ENCODE data around the gene HBA1.

HBA1 gene

DNA sequence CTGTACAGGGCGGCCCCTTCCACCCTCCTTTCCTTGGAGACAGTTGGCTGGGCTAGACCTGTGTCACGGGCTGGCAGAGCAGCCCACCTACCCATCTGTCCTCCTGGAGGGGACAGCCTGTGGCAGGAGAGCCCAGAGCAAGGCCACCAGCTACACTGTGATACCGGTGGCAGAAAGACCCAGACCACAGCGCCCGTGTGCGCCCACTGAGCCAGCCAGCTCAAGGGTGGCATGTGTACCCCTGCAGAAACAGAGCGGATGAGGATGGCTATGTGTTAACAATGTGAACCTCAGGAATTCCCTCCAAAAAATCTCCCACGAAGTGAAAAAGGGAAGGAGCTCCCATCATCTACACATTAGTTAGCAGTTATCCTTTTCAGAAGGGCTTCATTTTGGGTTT, 10.8 kb downstream of the HBA1 start:
- no peak overlapping the region for H3K4me3 ChIP-seq (ENCODE audit: low read depth, low read length)
- no peak for DNase-seq (ENCODE audit: low read depth)
- TF ChIP-seq CTCF (conservative IDR thresholded peaks at IDR 0.05; ENCODE audit: low read depth, low read length), result no peak

GRCh38 chr16:188674-189073, 12.2 kb downstream of the HBA1 start:
- H3K4me3 ChIP-seq (ENCODE audit: low read depth, low read length), result no peak overlapping the region
- DNase-seq (ENCODE audit: low read depth), result no peak
- TF ChIP-seq CTCF (conservative IDR thresholded peaks at IDR 0.05; ENCODE audit: low read depth, low read length), result peak; percentile 19

DNA sequence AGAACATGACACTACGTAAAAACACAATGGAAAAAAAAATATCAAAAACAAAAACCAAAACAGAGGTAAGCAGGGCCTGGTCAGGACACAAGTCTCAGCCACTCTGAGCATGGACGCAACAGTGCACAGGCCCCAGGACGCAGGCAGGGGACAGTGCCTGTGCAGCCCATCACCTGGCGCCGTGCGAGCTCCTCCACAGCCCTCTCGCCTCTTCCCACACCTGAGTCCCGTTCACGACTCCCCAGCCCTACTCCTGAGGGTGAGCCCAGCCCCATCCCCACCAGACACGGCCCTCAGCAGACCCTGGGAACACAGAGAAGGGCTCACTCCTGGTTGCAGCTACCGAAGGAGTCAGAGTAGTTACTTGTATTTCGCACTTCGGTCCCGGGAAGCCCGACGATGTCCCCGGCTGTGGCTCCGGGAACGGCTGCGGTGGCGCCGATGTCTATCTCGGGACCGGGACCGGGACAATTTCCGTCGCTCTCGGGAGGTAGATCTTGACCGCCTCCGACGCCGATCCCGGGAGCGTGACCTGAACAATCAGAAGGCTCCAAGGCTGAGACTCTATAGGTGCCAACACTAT, 13.2 kb downstream of the HBA1 start:
- no peak overlapping the region for H3K4me3 ChIP-seq (ENCODE audit: low read depth, low read length)

DNA sequence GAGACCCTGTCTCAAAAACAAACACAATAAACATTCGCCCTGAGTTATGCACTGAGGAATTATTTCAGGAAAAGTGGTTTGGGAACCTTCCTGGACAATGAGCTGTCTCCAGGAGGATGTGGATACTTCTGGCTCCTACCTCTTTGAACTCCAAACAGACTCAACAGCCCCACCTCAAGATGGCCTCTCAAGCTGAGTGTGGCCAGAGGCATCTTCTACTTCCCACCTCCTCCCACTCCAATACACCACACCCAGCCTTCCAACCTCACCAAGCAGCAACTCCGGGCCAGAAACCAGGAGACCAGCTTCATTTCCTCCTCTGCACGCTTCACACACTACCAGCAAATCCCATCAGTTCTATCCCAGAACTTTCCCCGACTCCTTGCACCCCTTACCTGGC, 15.4 kb downstream of the HBA1 start:
- TF ChIP-seq CTCF (conservative IDR thresholded peaks at IDR 0.05; ENCODE audit: low read depth, low read length), result no peak
- DNase-seq (ENCODE audit: low read depth), result no peak
- no peak overlapping the region for H3K4me3 ChIP-seq (ENCODE audit: low read depth, low read length)

More for the DNA sequence above, 13.2 kb downstream of the HBA1 start:
- DNase-seq (ENCODE audit: low read depth), result no peak
- TF ChIP-seq CTCF (conservative IDR thresholded peaks at IDR 0.05; ENCODE audit: low read depth, low read length), result no peak

- DNase-seq (ENCODE audit: low read depth), result no peak
- TF ChIP-seq CTCF (conservative IDR thresholded peaks at IDR 0.05; ENCODE audit: low read depth, low read length), result no peak
- no peak overlapping the region for H3K4me3 ChIP-seq (ENCODE audit: low read depth, low read length)
Measured at GRCh38 chr16:192686-193085, 16.2 kb downstream of the HBA1 start.

GRCh38 chr16:193441-193840, 17.0 kb downstream of the HBA1 start:
- H3K4me3 ChIP-seq (ENCODE audit: low read depth, low read length), result no peak overlapping the region
- no peak for TF ChIP-seq CTCF (conservative IDR thresholded peaks at IDR 0.05; ENCODE audit: low read depth, low read length)
- no peak for DNase-seq (ENCODE audit: low read depth)

DNA sequence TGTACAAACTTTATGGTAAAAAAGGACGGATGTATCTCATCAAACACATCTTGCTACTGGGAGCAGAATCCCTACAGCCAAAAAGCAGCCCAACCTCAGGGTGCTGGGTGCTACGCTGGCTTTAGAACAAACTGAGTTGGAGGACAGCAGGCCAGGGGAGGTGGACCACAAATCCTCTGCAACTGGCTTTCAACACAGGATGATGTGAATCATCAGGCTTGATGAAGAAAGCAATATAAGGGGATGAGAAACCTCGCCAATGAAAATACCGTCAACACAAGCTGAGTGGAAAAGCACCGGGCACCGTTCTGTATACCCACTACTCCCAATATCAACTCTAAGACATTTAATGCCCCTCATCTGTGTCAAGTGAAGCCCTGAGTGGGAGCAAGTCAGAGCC, 18.0 kb downstream of the HBA1 start:
- no peak for TF ChIP-seq CTCF (conservative IDR thresholded peaks at IDR 0.05; ENCODE audit: low read depth, low read length)

More for the DNA sequence above, 18.0 kb downstream of the HBA1 start:
- DNase-seq (ENCODE audit: low read depth), result peak; percentile 75
- no peak overlapping the region for H3K4me3 ChIP-seq (ENCODE audit: low read depth, low read length)

Measured in choroid plexus epithelial cell (primary cell).